Peyer's patch (tissue), 4 donors: ENCODE data around the gene MAGI2. TPM values are rescaled to one million over a fixed set of nuclear protein-coding genes. Genes with fewer than 3 reads are reported as not detected.

ENCODE experiments used
- DNase-seq, 3 donors: peaks; one replicate each; pipeline ENCODE4 v3.0.0-alpha.2; 2017 to 2019
- H3K27ac ChIP-seq, 4 donors: fragments of 200-600 bp; sonication (generic); one replicate each; pipeline ENCODE4 v1.5.1; 2016 to 2019
- H3K27me3 ChIP-seq, 2 donors: fragments of 200-600 bp; sonication (generic); one replicate each; pipeline ENCODE4 v1.5.1; 2019
- H3K36me3 ChIP-seq, 3 donors: fragments of 200-600 bp; sonication (generic); one replicate each; pipeline ENCODE4 v1.5.1; 2016 to 2019
- H3K4me1 ChIP-seq, 4 donors: fragments of 200-600 bp; sonication (generic); one replicate each; pipeline ENCODE4 v1.5.1; 2016 to 2019
- H3K4me3 ChIP-seq, 4 donors: fragments of 200-600 bp; sonication (generic); 1 replicate in 3 of 4; 2 replicates in 1 of 4; pipeline ENCODE4 v1.5.1; 2016 to 2019; ENCODE audit warnings: mild to moderate bottlenecking in 1 of 4
- H3K9me3 ChIP-seq, 4 donors: fragments of 200-600 bp; sonication (generic); one replicate each; pipeline ENCODE4 v1.5.1; 2016 to 2019; ENCODE audit warnings: mild to moderate bottlenecking in 1 of 4
- CTCF ChIP-seq, 6 experiments: fragments of 450-650 bp in 4 of 6; fragments of 200-600 bp in 2 of 6; sonication (generic) in 1 of 6; IDR thresholded peaks; one replicate each; pipeline ENCODE4 v1.5.1; 2017 to 2019; ENCODE audit warnings: antibody characterized with exemption in 6 of 6, mild to moderate bottlenecking in 3 of 6, moderate library complexity in 1 of 6
- POLR2A ChIP-seq, 2 donors: fragments of 450-650 bp; IDR thresholded peaks; one replicate each; pipeline ENCODE4 v1.5.1; 2017; ENCODE audit warnings: antibody characterized with exemption in 2 of 2, mild to moderate bottlenecking in 2 of 2, moderate library complexity in 2 of 2
- total RNA-seq, 4 donors: library from RNA; depleted of rRNA; stranded (reverse); fragments of >200 nt; gene quantifications; one replicate each; pipeline ENCODE4 v1.1.0, GENCODE V29; 2016

Gene MAGI2
- total RNA-seq, 4 donors from 2014 or later = 1.6 to 12.4 (median 2.8) TPM

- Histone ChIP-seq H3K4me1 (no peaks in the 10 kb centered on the region), H3K9me3 (no peaks in the 10 kb centered on the region), H3K27me3 (no peaks in the 10 kb centered on the region), H3K36me3 (no peaks in the 10 kb centered on the region), H3K27ac (no peak overlapping the region), H3K4me3 (no peak overlapping the region)
- DNase-seq = no peak
- TF ChIP-seq POLR2A (IDR thresholded peaks at IDR 0.05) (no peak), CTCF (IDR thresholded peaks at IDR 0.05) (no peak)
These were observed 1274.3 kb downstream of the MAGI2 start for GRCh38 chr7:78179211-78179610.

DNA sequence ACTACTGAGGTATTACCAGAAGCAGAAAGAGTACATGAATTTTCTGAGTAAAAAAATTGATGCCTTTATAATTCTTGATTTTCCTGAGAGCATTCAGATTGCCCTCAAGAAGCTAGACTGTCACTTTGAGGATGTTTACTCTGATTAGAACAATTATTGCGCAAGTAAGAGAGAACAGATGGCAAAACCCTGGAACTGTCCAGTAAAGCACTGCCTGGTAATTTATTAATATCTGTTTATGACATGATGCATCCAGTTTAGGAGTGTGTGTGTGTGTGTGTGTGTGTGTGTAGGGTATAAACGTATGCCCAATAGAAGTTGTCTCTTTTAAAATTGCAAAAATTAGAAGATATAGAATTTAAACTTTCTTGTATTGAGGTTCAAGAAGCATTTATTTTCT lies 1275.1 kb downstream of the MAGI2 start:
- DNase-seq = no peak
- Histone ChIP-seq H3K27ac (no peak overlapping the region), H3K9me3 (no peaks in the 10 kb centered on the region), H3K27me3 (no peaks in the 10 kb centered on the region), H3K4me1 (no peaks in the 10 kb centered on the region), H3K36me3 (no peaks in the 10 kb centered on the region), H3K4me3 (no peak overlapping the region)
- no peak for TF ChIP-seq POLR2A (IDR thresholded peaks at IDR 0.05)
- TF ChIP-seq CTCF (IDR thresholded peaks at IDR 0.05) = no peak

- no peak overlapping the region for H3K27ac ChIP-seq
- H3K9me3 ChIP-seq = no peaks in the 10 kb centered on the region
- TF ChIP-seq POLR2A (IDR thresholded peaks at IDR 0.05) = no peak
- no peak for TF ChIP-seq CTCF (IDR thresholded peaks at IDR 0.05)
- H3K27me3 ChIP-seq = no peaks in the 10 kb centered on the region
- H3K4me3 ChIP-seq = no peak overlapping the region
- H3K4me1 ChIP-seq = no peaks in the 10 kb centered on the region
- no peak for DNase-seq
- H3K36me3 ChIP-seq = no peaks in the 10 kb centered on the region
These were observed 1277.3 kb downstream of the MAGI2 start for GRCh38 chr7:78176171-78176570.

DNA sequence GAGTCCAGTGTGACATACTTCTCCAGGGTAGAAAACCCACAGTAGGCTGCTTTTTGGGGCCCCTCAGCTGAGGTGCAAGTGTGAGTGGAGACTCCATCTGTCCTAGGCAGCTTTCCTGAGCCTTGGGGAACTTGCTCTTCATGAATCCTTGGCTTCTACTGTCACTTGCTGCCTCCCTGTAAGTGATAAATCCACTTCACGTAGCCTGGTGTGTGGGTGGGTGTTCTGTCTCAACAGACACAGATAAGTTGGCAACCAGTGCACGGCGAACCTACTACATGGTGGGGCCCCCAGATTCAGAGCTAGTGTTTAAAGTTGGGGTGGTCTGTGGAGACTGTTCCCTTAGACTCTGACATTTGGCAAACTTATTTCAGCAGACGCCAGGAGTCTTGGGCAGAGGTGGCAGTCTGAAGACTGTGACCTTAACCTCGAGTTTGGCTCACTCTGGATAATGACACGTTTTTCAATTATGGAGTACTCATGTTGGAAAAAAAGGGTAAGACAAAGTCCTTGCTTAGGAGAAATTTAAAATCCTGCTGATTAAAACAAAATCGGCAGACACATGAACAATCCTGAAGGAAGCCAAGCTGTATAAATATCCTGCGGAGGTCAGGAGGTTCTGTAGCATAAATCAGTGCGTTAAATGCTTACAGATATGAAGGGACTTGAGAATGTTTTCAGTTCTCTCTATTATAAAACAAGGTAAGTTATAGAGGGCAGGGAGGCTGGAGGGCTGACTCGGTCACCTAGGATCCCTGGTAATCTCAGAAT lies 1278.0 kb downstream of the MAGI2 start:
- DNase-seq = no peak
- Histone ChIP-seq H3K4me3 (no peak overlapping the region), H3K36me3 (no peaks in the 10 kb centered on the region), H3K27ac (no peak overlapping the region), H3K9me3 (no peaks in the 10 kb centered on the region), H3K27me3 (no peaks in the 10 kb centered on the region), H3K4me1 (no peaks in the 10 kb centered on the region)
- TF ChIP-seq CTCF (IDR thresholded peaks at IDR 0.05) (no peak), POLR2A (IDR thresholded peaks at IDR 0.05) (no peak)

GRCh38 chr7:78173666-78174065 lies 1279.8 kb downstream of the MAGI2 start:
- Histone ChIP-seq H3K36me3 (no peaks in the 10 kb centered on the region), H3K9me3 (no peaks in the 10 kb centered on the region), H3K27ac (no peak overlapping the region), H3K4me3 (no peak overlapping the region), H3K27me3 (no peaks in the 10 kb centered on the region), H3K4me1 (no peaks in the 10 kb centered on the region)
- TF ChIP-seq POLR2A (IDR thresholded peaks at IDR 0.05) (no peak), CTCF (IDR thresholded peaks at IDR 0.05) (no peak)
- DNase-seq = no peak
